CD4-positive, alpha-beta T cell (primary cell): ENCODE data around the gene SEC61A1. TPM values are rescaled to one million over a fixed set of nuclear protein-coding genes. Genes with fewer than 3 reads are reported as not detected.

Experiments
- ATAC-seq: fragments of 200-7000 bp; cut with Tn5 transposase; one replicate; pipeline ENCODE4 v1.10.0; 2022; ENCODE audit warnings: mild to moderate bottlenecking; ENCODE audit not compliant: poor library complexity
- CTCF ChIA-PET: fragments of 350-600 bp; sonication (Branson Sonifier 250); formaldehyde crosslinking; loops from one replicate; lab custom pipeline; 2021; ENCODE audit warnings: antibody characterized with exemption, inconsistent platforms; lab: Charles Lee
- POLR2A ChIA-PET: fragments of 350-600 bp; sonication (Branson Sonifier 250); formaldehyde crosslinking; loops from one replicate; lab custom pipeline; 2021; ENCODE audit warnings: antibody characterized with exemption, inconsistent platforms; lab: Charles Lee
- DNase-seq, 14 experiments: peaks; one replicate each; pipeline ENCODE4 v3.0.0-alpha.2; 2013 to 2020; ENCODE audit warnings: mixed read lengths in 2 of 14
- H3K27ac ChIP-seq, 2 donors: one replicate each; pipeline versions ENCODE4 v1.5.1 to v1.7.0; 2013; ENCODE audit warnings: low read length in 2 of 2, low read depth in 1 of 2, mild to moderate bottlenecking in 1 of 2
- H3K27me3 ChIP-seq, 2 experiments: 1 replicate in 1 of 2; 2 replicates in 1 of 2; pipeline versions ENCODE4 v1.6.1 to v1.7.0; 2013; ENCODE audit warnings: low read length in 2 of 2, control low read depth in 1 of 2, mild to moderate bottlenecking in 1 of 2, moderate library complexity in 1 of 2; ENCODE audit not compliant: insufficient read depth in 2 of 2, control insufficient read depth in 1 of 2
- H3K36me3 ChIP-seq: one replicate; pipeline ENCODE4 v1.6.1; 2013; ENCODE audit warnings: low read length, control low read depth; ENCODE audit not compliant: insufficient read depth
- H3K4me1 ChIP-seq: one replicate; pipeline ENCODE4 v1.6.1; 2013; ENCODE audit warnings: low read length, control low read depth; ENCODE audit not compliant: insufficient read depth
- H3K4me3 ChIP-seq: one replicate; pipeline ENCODE4 v1.5.1; 2013; ENCODE audit warnings: mild to moderate bottlenecking, low read length, moderate library complexity
- H3K9me3 ChIP-seq, 2 experiments: 1 replicate in 1 of 2; 2 replicates in 1 of 2; pipeline versions ENCODE4 v1.6.1 to v1.7.0; 2013; ENCODE audit warnings: low read length in 2 of 2, mild to moderate bottlenecking in 2 of 2, control low read depth in 1 of 2, moderate library complexity in 1 of 2; ENCODE audit not compliant: control insufficient read depth in 1 of 2, insufficient read depth in 1 of 2
- H3K27ac Mint-ChIP-seq: one replicate; pipeline ENCODE4 v1.8.0; 2020; ENCODE audit warnings: mixed read lengths
- H3K27me3 Mint-ChIP-seq: one replicate; pipeline ENCODE4 v1.8.0; 2021; ENCODE audit warnings: mixed read lengths
- H3K36me3 Mint-ChIP-seq: one replicate; pipeline ENCODE4 v1.8.0; 2021; ENCODE audit warnings: low read depth, mixed read lengths
- H3K4me1 Mint-ChIP-seq: one replicate; pipeline ENCODE4 v1.8.0; 2021; ENCODE audit warnings: low read depth, mixed read lengths
- H3K4me3 Mint-ChIP-seq: one replicate; pipeline ENCODE4 v1.8.0; 2020; ENCODE audit warnings: mild to moderate bottlenecking, mixed read lengths
- H3K9me3 Mint-ChIP-seq: one replicate; pipeline ENCODE4 v1.8.0; 2020; ENCODE audit warnings: mixed read lengths
- intact Hi-C, 2 experiments: fragments of 100-400 bp; cut with DNase I in 1 of 2; cut with micrococcal nuclease in 1 of 2; formaldehyde crosslinking; loops; one replicate each; pipeline versions ENCODE4 v1.15.1 to v1.9.0; 2023 to 2025; cut with DNase I, micrococcal nuclease
- total RNA-seq, 174 experiments: library from RNA in 2 of 174; stranded (reverse) in 2 of 174; gene quantifications; one replicate each; pipeline ENCODE4 v1.2.3 and lab custom pipeline; 2021 to 2026
- TF ChIP-seq, protein P1 (sequence below): fragments of 200-600 bp; IDR thresholded peaks from one replicate; pipeline ENCODE4 v1.8.0; 2022; ENCODE audit warnings: antibody characterized with exemption, mild to moderate bottlenecking

SEC61A1 gene
- total RNA-seq, 2 experiments from 2014 or later = 127 to 139 TPM

DNA sequence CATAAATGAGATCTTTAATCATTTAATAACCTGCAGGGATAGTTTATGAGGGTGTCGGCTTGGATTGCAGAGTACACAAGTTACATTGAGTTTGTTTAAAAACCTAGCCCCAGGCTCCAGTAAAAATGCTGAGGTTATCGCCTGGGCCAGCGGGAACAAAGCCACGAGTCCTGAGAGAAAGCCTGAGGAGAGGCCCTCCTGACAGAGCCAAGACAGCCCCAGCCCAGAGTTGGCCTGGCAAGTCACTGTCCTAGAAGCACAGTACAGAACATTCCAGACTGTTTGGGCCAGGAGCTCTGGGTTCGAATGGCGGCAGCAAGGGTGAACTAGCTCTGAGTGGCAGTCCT, 32.4 kb downstream of the SEC61A1 start:
- H3K4me1 Mint-ChIP-seq = no peaks in the 10 kb centered on the region
- no peak for DNase-seq
- Histone ChIP-seq H3K27me3 (no peaks in the 10 kb centered on the region), H3K4me1 (no peaks in the 10 kb centered on the region), H3K27ac (no peak overlapping the region), H3K9me3 (no peaks in the 10 kb centered on the region), H3K4me3 (no peak overlapping the region), H3K36me3 (peaks cover 68% of the 10 kb centered on the region)
- ChIA-PET CTCF (no interaction called here), POLR2A (no interaction called here)
- intact Hi-C loops = no loop called here
- H3K4me3 Mint-ChIP-seq = no peak overlapping the region
- H3K27ac Mint-ChIP-seq = no peak overlapping the region
- TF ChIP-seq, protein P1, sequence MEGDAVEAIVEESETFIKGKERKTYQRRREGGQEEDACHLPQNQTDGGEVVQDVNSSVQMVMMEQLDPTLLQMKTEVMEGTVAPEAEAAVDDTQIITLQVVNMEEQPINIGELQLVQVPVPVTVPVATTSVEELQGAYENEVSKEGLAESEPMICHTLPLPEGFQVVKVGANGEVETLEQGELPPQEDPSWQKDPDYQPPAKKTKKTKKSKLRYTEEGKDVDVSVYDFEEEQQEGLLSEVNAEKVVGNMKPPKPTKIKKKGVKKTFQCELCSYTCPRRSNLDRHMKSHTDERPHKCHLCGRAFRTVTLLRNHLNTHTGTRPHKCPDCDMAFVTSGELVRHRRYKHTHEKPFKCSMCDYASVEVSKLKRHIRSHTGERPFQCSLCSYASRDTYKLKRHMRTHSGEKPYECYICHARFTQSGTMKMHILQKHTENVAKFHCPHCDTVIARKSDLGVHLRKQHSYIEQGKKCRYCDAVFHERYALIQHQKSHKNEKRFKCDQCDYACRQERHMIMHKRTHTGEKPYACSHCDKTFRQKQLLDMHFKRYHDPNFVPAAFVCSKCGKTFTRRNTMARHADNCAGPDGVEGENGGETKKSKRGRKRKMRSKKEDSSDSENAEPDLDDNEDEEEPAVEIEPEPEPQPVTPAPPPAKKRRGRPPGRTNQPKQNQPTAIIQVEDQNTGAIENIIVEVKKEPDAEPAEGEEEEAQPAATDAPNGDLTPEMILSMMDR = no peak
- H3K9me3 Mint-ChIP-seq = no peaks in the 10 kb centered on the region
- H3K27me3 Mint-ChIP-seq = no peaks in the 10 kb centered on the region
- ATAC-seq = no peak
- H3K36me3 Mint-ChIP-seq = peaks cover 79% of the 10 kb centered on the region

DNA sequence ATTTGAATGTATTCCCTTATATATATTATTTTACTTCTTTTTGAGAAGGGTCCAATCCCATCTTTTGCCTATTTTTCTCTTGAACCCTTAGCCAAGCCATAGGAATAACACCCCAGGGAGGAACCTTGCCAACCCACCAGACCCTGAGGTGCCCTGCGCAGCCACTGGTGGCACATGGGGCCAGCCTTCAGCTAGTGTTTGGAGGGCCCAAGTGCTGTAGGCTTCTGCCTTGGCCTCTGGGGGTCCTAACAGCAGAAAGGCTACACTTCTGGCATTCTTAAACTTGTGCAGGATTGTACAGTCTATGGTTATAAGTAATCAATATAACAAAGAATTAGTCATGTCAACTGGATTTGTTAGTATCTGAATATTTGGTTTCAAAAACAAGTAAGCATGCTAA, 36.9 kb downstream of the SEC61A1 start:
- no peaks in the 10 kb centered on the region for H3K4me1 Mint-ChIP-seq
- no peak for ATAC-seq
- peaks cover 55% of the 10 kb centered on the region for H3K36me3 ChIP-seq
- H3K4me3 Mint-ChIP-seq = no peak overlapping the region
- no peaks in the 10 kb centered on the region for H3K27me3 Mint-ChIP-seq
- ChIA-PET CTCF (interaction anchor here (1.0 kb wide), 1 partner anchor 13 kb away, joined by 3 read pairs; no protein-coding TSS in a partner anchor), POLR2A (interaction anchor here (0.5 kb wide), 1 partner anchor 27 kb away, joined by 4 read pairs; no protein-coding TSS in a partner anchor)
- no peaks in the 10 kb centered on the region for H3K9me3 Mint-ChIP-seq
- no peak for DNase-seq
- no peaks in the 10 kb centered on the region for H3K9me3 ChIP-seq
- intact Hi-C loops = no loop called here
- no peaks in the 10 kb centered on the region for H3K4me1 ChIP-seq
- no peak overlapping the region for H3K4me3 ChIP-seq
- peaks cover 76% of the 10 kb centered on the region for H3K36me3 Mint-ChIP-seq
- H3K27ac ChIP-seq = no peak overlapping the region
- H3K27ac Mint-ChIP-seq = no peak overlapping the region
- TF ChIP-seq, protein P1 = no peak
- H3K27me3 ChIP-seq = no peaks in the 10 kb centered on the region

DNA sequence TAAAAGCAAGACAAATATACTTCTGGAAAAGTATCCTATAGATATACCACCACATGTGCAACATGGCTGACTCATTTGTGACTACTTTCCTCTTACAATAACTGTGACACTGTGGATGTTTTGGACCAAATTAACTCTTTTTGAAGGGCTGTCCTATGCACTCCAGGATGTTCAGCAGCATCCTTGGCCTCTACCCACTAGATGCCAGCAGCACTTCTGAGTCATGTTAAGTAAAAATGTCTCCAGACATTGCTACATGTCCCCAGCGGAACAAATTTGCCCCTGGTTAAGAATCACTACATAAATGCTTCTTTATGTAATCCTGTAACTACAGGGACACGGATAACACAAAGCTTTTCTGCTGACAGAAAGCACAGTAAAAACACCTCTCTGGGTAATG, 39.3 kb downstream of the SEC61A1 start:
- intact Hi-C loops = loop anchor here in 1 of 2 experiments (10.0 kb wide), 1 partner anchor 133 kb away; no protein-coding TSS in a partner anchor
- TF ChIP-seq, protein P1 = no peak
- Histone ChIP-seq H3K4me1 (no peaks in the 10 kb centered on the region), H3K27me3 (no peaks in the 10 kb centered on the region), H3K36me3 (peaks cover 46% of the 10 kb centered on the region), H3K9me3 (no peaks in the 10 kb centered on the region), H3K27ac (no peak overlapping the region), H3K4me3 (no peak overlapping the region)
- ATAC-seq = no peak
- Mint-ChIP-seq H3K27ac (no peak overlapping the region), H3K4me3 (no peak overlapping the region), H3K9me3 (no peaks in the 10 kb centered on the region), H3K4me1 (peaks cover 7% of the 10 kb centered on the region), H3K27me3 (no peaks in the 10 kb centered on the region), H3K36me3 (peaks cover 77% of the 10 kb centered on the region)
- POLR2A ChIA-PET = no interaction called here
- CTCF ChIA-PET = no interaction called here
- DNase-seq = no peak
